ENCODE measurements around the gene C17orf58.
"Not testable (repeated sequence)": the region's sequence is repeated elsewhere in the genome, so short reads cannot be mapped to it uniquely, and the experiment has no call there.

C17orf58 gene

DNA sequence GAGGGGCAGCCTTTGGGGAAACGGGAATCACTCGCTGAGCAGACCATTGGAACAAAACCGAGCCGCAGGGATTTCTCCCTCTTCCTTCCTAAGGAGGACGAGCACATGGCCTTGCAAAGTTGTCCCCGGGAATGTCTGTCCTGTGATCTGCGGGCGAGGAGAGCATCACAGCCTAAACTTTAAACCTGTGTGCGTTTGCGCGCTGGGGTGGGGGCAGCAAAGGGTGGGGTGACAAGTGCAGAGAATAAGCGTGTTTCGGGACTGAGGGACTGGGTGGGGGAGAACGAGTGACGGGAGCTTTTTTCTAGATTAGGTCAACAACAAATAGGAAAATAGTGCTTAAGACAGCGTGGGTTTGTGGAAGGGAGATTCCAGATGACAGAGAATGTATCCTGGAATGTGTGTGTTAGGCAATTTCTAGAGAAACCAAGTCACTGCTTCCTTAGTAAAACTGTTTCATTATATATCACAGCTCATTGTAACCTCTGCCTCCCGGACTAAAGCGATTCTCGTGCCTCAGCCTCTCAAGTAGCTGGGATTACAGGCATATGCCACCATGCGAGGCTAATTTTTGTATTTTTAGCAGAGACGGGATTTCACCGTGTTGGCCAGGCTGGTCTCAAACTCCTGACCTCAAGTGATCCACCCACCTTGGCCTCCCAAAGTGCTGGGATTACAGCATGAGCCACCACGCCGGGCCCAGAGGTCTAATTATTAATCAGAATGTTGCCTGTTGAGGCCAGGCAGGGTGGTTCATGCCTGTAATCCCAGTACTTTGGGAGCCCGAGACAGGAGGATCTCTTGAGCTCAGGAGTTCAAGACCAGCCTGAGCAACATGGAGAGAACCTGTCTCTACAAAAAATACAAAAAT lies at the start of gene C17orf58:
Gene C17orf58 (minus strand): TSS at position 169 of the 871 bp plus-strand sequence. CDS start 271 bp downstream, outside the sequence.
- not testable (repeated sequence) for DNase-seq

DNA sequence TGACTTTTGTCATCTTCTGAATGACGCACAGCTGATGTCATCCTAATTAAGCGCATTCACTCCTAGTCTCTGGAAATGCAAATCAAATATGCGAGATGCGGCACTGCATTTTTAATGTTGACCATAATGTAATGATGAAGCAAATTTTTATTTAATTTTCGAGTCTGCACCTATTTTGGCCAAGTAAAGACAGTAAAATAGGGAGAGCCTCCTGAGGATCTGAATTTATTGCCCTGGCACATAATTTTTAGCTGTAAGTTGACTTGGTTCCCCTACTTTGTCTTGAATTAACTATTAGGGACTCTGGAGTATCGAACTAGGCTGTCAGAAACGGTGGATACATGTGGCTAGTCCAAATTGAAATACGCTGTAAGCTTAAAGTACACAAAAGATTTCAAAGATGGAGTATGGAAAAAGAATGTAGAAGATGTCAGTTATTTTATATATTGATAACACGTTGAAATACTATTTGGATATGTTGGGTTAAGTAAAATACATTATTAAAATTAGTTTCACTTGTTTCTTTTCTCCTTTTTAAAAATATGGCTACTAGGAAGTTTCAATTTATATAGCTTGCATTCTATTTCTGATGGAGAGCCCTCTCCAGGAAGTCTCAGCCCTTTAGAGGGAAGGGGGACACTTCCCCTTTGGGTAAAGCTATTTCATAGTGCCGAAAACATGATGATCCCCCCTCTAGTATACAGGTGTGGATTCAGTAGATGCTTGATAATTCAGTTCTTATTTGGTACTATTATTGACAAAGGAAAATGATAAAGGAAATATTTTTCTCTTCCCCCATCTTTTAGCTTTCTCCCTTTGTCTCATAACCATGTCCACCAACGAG lies 40.3 kb upstream of the C17orf58 start:
- no peak for DNase-seq

DNA sequence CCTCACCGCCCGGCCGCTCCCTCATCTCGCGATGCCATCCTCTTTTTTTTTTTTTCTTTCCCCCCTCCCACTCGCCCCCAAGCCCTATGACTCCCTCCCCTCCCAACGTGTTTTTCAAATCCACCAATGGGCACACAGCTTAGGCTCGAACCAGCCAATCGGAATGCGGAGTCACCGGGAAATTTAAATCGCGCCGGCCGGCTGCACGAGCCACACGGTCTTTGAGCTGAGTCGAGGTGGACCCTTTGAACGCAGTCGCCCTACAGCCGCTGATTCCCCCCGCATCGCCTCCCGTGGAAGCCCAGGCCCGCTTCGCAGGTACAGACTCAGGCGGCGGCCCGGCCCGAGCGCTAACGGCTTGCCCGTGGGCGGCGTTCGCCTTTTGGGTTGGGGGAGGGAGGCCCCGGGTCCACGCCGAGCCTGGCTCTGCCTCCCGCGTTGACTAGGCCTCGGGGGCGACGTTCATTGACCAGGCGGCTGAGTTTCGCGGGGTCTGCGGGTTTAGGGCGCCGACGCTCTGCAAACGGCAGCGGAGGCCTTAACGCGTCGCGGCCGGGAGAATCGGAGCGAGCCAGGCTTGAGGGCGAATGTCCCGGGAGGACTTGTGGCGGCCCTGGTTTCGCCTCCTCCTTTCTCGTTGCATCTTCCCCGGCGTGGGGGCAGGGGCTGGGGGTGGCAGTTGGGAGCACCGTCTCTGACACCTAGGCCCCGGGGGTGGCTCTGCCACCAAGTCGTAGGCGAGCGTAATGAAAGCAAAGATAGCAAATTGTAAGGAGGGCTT lies 39.4 kb upstream of the C17orf58 start, which contains the start of gene KPNA2:
Gene KPNA2 (plus strand): TSS at position 213 of the 781 bp plus-strand sequence. CDS start 1,398 bp downstream, outside the sequence.
- peak; percentile 97 for DNase-seq

DNA sequence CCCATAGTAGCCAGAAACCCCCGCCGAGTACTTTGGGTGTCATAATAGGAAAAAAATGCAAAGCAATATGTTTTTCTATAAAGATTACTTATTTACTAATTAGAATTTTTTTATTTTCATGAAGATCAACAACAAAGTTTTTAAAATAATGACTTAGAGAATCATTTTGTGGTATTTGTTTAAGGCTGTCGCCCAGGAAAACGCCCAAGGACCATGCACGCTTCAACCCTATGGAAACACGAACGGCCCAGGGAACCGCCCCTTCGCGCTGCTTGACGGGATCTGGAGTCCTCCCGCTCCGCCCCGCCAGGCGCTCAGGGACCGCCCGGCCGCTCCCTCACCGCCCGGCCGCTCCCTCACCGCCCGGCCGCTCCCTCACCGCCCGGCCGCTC lies 38.9 kb upstream of the C17orf58 start:
- no peak for DNase-seq

DNA sequence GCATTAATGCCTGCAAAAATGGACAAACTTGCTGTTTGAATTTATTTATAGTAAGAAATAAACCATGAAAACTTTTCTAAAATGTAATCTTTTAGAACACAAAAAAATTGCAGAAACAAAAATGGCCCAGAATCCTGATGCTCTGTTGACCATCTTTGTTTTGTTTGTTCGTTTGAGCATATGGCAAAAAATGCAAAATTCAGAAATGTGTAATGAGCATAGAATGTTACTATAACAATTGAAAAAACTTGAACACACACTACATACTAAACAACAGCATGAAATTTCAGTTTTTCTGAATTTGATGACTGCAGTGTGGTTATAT lies 38.1 kb upstream of the C17orf58 start:
- no peak for DNase-seq

DNA sequence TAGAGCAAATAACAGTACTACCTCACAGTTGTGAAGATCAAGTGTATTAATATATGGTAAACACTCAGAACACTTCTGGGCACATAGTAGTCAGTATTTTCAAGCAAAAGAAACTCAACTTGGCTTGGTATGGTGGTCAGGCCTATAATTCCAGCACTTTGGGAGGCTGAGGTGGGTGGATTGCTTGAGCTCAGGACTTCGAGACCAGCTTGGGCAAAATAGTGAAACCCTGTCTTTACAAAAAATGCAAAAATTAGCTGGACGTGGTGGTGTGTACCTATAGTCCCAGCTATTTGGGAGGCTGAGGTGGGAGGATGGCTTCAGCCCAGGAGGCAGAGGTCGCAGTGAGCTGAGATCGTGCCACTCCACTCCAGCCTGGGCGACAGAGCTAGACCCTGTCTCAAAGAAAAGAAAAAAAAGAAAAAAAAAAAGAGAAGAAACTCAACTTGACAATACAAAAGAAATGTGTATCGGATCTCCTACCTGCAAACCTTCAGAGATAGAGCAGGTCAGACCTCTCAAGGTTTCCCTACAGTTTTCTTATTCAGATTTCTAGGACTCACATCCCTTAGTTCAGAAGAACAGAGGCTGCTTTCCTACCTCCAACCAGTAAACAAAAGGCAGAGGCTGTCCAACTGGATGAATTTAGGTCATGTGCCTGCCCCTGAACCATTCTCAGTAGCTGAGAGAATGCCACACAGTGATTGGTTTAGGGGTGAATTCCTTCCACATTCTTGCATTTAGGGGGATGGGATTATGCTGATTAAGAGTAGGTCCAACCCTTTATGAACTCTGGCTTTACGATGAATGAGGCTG lies 37.6 kb upstream of the C17orf58 start:
- no peak for DNase-seq

DNA sequence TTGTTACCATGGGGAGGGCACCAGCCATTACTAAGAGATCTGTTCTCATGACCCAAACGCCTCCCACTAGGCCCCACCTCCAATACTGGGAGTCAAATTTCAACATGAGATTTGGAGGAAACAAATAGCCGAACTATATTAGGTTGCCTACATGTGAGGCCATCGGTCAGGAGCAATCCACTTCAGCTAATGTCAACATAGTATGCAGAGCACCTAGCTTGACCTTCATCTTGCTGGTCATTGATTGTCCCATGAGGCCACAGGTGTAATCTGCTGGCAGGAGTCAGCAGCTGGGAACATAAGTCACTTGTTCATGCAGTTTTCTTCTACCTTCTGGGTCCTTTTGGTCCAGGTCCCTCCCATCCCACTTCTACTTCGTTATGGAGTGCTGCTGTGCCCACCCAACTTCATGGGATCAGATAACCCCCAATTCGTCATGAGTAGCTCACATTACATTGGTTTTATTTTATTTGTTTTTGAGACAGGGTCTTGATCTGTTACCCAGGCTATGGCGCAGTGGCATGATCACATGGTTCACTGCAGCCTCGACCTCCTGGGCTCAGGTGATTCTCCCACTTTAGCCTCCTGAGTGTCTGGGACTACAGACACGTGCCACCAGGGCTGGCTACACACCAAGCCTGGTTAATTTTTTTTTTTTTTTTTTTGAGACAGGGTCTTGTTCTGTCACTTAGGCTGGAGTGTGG lies 33.4 kb upstream of the C17orf58 start:
- no peak for DNase-seq

DNA sequence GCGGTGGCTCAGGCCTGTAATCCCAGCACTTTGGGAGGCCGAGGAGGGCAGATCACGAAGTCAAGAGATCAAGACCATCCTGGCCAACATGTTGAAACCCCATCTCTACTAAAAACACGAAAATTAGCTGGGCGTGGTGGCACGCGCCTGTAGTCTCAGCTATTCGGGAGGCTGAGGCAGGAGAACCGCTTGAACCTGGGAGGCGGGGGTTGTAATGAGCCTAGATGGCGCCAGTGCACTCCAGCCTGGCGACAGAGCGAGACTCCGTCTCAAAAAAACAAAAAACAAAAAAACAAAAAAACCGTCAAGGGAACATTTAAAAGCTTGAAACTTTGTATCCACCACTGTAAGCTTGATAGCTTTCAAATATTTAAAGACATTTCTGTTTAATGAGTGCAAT lies 26.3 kb upstream of the C17orf58 start:
- DNase-seq: not testable (repeated sequence)

DNA sequence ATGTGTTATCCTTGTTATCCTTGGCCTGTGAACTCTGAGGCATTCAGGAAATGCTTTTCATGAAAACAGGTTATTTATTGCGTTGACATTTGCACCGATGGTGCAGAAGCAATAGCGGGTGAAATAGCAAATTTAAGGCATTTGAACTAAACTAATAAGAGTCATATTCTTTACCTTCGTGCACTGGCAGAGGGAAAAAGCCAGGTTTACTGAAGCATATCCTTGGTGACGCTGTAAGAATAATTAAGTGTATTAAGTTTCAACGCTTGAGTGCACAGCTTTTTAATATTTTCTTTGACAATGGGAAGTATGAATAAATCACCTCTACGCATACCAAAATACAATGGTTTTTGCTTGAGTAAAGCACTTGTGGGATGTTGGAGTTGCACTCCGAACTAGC lies 25.7 kb upstream of the C17orf58 start:
- DNase-seq: no peak

DNA sequence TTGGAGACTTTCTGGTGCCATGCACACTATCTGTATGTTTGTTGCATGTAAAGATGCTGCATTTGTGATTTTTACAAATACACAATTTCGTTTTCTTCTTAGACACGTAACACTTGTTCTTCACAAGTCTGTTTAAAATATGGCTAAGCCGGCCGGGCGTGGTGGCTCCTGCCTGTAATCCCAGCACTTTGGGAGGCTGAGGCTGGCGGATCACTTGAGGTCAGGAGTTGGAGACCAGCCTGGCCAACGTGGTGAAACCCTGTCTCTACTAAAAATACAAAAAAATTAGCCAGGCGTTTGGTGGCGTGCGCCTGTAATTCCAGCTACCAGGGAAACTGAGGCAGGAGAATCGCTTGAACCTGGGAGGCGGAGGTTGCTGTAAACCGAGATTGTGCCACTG lies 24.5 kb upstream of the C17orf58 start:
- not testable (repeated sequence) for DNase-seq

DNA sequence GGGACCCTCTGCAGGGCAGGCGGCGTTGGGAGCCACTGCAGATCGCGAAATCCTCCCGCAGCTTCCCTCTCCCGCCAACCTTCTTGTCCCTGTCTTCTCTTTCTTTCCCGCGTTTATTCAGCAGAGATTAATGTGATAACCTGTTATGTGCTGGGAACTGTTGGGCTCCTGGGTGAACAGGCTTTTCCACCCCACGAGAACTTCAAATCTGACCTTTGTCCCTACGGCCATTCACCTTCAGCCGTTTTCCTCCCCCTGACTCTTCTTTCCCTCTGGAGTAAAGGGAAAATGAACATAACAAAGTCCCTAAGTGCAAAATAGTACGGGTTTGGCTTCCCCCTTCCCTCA lies 24.1 kb upstream of the C17orf58 start:
- DNase-seq: no peak

DNA sequence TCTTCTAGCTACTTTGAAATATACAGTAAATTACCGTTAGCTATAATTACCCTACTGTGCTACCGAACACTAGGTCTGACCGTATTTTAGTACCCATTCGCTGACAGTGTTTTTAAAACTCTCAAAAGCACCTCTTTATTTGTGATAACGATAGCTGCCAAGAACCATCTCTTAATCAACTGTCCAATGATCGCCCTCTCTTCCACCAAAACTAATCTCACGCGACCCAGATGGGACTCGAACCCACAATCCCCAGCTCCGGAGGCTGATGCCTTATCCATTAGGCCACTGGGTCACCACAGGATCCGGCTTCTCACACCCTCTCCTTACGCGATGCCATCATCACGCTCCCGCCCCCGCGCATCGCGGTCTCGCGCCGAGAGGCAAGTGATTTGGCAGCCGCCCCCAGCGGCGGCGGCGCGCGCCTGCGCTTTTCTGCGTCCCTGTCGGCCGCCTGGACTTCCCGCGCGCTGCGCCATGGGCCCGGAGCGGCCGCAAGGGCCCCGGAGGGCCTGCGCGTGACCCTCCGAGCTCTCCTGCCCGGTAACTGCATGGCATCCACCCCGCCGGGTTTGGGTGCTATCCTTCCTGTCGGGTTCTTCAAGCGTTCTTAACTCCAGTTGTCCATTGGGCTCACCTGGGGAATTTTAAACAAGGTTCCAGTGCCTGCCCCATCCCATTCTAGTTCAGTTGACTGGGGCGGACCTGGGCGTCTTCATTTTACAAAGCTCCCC lies 23.6 kb upstream of the C17orf58 start:
- DNase-seq: peak; percentile 96

DNA sequence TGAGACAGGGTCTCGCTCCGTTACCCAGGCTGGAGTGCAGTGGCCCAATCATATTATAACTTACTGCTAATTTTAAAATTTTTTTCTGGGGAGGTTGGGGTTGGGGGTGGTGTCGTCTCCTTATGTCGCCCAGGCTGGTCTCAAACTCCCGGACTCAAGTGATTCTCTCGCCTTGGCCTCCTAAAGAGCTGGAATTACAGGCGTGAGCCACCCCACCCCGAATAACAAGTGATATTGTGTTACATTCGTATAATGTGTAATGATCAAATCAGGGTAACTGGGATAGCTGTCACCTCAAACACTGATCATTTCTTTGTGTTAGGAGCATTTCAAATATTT lies 23.0 kb upstream of the C17orf58 start:
- no peak for DNase-seq

DNA sequence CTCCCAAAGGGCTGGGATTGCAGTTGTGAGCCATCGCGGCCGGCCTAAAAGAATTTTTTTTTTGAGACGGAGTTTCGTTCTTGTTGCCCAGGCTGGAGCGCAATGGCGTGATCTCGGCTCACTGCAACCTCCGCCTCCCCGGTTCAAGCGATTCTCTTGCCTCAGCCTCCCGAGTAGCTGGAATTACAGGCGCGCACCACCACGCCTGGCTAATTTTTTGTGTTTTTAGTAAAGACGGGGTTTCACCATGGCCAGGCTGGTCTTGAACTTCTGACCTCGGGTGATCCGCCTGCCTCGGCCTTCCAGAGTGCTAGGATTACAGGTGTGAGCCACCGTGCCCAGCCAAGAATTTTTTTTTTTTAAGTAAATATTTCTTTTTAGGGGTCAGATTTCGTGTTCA lies 22.2 kb upstream of the C17orf58 start:
- not testable (repeated sequence) for DNase-seq

DNA sequence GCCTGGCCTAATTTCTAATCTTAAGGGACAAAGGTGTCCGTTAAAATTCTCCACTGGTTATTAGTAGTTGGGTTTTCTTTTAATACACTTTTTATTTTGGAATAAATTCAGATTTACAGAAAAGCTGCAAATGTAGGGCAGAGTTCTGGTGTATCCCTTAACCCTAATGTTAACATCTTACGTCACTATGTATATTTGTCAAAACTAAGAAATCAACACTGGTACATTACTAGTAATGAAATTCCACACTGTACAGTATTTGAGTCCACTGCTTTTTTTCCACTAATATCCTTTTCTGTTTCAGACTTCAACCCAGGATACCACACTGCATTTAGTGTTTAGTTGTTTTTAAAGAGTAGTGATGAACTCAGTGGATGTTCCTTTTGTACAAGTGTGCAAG lies 20.6 kb upstream of the C17orf58 start:
- no peak for DNase-seq

DNA sequence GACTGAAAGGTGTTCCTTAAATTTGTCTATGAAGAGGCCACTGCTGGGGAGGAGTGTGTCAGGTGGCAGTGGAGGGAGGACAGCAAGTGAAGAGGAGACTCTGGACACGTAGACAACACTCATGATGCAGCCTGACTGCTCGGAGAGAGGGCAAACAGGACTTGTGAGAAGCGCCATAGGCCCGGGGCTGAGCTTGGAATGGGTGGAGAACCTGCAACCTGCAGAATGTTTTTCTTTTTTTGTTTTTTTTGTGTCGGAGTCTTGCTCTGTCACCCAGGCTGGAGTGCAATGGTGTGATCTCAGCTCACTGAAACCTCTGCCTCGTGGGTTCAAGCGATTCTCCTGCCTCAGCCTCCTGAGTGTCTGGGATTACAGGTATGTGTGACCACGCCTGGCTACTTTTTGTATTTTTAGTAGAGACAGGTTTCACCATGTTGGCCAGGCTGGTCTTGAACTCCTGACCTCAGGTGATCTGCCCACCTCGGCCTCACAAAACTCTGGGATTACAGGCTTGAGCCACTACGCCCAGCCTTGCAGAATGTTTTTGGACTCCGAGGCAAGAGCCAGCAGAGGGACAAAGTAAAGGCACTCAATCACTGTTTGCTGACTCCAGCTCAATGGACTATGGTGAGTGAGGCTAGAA lies 18.9 kb upstream of the C17orf58 start:
- no peak for DNase-seq

DNA sequence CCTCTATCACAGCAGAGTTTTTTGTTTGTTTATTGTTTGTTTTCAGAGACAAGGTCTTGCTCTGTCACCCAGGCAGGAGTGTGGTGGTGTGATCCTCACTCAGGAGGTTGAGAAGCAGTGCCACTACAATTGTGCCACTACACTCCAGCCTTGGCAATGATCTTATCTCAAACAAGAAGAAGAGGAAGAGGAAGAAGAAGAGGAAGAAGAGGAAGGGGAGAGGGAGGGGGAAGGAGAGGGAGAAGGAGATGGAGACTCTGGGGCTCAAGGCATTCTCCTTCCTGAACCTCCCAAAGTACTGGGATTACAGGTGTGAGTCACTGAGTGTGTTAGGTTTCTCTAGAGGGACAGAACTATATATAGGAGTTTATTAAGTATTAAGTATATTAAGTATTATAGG lies 17.1 kb upstream of the C17orf58 start:
- DNase-seq: no peak

DNA sequence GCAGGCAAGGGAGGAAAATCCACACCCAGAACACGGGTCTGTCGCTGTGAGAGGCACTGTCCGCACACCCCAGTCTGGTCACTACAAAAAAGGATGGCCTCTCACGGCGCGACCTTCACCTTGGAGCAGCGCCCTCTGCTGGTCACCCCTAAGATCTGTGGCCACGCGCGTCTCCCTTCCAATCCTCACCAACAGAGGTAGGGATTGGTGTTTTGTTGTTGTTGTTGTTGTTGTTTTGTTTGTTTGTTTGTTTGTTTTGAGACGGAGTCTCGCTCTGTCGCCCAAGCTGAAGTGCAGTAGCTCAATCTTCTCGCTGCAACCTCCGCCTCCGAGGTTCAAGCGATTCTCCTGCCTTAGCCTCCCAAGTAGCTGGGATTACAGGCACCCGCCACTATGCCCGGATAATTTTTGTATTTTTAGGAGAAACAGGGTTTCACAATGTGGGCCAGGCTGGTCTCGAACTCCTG lies 15.0 kb upstream of the C17orf58 start:
- peak; percentile 52 for DNase-seq

DNA sequence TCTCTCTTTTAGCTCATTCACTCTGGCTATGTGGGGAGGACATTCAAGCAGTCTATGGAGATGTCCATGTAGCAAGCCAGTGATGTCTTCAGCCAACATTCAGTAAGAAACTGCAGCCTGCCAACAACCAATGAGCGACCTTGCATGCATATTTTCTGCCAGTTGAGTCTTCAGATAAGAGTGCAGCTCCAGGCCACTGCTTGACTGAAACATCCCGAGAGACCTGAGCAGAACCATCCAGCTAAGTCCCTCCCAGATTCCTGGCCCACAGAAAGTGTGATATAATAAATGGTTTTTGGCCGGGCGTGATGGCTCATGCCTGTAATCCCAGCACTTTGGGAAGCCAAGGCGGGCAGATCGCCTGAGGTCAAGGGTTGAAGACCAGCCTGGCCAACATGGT lies 10.5 kb upstream of the C17orf58 start:
- DNase-seq: no peak

DNA sequence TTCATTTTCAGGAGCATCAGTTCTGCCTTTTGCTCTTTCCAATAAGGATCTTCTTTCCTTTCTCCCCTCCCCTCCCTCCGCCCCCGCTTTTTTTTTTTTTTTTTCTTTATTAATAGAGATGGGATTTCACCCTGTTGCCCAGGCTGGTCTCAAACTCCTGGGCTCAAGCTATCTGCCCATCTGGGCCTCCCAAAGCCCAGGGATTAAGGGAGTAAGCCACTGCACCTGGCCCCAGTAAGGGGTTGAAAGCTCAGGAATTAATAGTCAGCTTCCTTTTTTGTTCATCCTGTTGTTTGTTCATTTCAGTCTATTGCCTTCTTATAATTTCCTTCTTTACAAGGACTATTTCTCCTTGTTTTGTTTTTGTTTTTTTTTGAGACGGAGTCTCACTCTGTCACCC lies 7.9 kb upstream of the C17orf58 start:
- DNase-seq: no peak

All from CD4-positive, alpha-beta T cell treated with Interleukin-4 for 4 hours (primary cell).